GM18526 (cell line): Measurements from ENCODE around the gene CALM1.

Experiments
- POLR2A ChIP-seq: IDR thresholded peaks from 3 replicates; pipeline ENCODE4 v1.6.1; 2011; ENCODE audit not compliant: insufficient read length; ENCODE audit errors: extremely low read depth

CALM1 gene

DNA sequence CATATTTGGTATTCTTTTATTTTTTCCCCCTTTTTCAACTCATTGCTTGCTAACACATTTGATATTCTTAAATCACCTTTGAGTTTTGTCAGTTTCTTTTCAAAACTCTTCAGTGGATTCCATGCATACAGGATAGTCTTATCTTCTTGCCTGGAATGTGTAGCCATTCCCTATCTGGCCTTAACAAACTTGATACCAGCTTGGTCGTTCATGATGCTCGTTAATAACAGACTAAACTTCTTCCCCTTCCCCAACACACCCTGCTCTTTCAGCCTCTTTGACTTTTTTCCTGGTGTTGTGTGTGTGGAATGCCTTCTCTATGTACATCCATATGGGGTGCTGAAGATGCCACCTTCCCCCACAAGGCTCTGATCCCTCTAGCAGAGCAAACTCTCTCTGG, 17.7 kb upstream of the CALM1 start:
- TF ChIP-seq POLR2A = no peak

GRCh38 chr14:90381011-90381786, 15.6 kb upstream of the CALM1 start:
- no peak for TF ChIP-seq POLR2A

DNA sequence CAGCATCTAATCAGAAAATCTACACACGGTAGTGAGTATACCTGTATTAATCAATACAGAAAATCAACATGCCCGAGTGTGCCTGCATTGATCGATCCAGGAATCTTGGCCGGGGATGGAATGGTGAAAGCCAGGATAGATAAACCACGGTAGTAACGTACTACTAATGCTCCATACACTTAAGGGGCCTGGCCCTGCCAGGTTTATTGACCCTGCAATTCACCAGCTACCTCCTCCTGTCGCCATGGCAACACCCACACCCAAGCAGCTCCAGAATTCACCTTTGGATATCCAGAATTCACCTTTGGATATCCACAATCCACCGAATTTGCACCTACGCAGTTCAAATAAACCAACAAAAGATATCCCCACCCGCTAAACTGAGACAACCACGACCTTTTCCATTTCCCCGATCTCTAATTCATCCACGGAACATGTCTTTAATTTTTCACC, 14.8 kb upstream of the CALM1 start:
- no peak for TF ChIP-seq POLR2A

DNA sequence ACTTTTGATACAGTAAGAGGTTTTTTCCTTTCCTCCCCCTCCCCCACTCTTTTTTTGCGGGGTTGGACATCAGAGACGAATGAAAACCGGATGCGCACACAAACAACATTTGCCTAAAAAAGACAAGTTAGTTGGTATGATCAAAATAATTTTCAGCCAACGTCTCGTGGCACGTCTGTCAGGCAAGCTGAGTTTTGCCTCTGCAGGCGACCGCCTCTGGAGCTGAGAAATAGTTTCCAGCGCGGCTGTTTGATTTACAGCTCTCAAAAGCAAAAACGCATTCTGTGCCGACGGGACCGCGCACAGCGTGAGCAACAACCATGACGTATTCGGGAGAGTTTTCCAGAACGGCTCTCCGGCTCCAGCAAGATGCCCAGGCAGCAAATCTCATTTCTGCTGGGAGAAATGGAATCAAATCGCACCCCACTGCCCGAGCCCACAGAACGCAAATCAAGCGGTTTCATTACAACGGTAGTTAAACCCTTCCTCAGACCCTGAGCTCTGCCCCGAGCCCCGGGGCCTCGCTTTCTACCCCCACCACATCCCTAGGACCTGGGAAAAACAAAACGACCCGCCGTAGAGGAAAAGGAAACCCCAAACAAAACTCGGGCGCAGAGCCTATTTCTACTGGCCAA, 14.2 kb upstream of the CALM1 start:
- no peak for TF ChIP-seq POLR2A

GRCh38 chr14:90383126-90383730, 13.6 kb upstream of the CALM1 start:
- peak; percentile 93 for TF ChIP-seq POLR2A

DNA sequence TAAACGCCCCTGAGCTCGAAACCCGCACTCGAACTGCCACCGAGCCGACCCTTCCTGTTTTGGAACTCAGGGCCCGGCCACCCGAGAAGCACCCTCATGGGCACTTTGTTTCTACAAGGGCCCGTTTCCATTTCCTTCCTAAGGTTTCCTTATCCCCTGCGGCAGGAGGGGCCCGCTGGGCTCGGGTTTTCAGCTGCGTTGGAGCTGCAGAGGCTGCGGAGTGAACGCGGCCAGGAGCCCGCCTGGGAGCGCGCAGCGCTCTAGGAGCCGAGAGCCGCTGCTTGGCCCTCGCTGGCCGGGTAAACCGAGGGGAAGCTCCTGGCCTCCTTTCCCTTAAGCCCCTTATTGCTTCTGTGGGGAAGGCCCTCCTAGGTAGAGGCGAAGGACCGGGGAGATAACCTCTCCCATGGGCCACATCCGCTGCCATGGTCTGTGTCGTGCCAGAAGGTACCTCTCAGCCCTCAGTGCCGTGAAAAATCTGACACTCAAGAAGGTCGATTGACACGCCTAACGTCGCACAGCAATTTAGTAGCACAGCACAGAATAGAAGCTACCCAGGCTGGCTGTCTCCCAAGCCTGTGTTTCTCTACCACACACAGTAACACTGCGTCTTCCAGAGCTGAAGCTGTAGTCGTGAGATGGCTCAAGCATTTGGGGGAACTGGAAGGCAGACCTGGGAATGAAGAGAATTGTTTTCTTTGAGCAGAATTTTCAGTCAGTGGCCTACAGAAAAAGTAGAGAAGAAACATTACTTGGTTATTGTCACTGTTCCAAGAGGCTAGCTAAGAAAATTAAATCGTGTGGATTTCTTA, 12.9 kb upstream of the CALM1 start:
- TF ChIP-seq POLR2A = no peak

- no peak for TF ChIP-seq POLR2A
Observed at GRCh38 chr14:90384543-90384911, 12.3 kb upstream of the CALM1 start.

DNA sequence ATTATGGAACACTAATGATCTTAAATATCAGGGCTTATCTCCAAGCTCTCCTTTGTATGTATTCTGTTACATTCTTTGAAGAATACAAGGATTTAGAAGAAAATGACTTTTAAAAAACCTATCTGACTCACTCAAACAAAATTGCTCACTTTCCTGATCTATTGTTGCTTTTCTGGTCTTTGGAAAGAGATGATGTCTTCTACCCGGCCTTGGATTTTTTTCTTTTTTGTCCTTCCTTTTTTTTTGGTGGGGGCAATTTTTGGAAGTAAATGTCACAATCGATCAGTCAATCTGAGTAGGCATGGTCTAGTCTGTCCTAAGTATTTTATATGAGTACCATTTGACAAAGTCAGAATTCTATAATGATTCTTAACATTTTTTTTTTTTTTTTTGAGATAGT, 10.5 kb upstream of the CALM1 start:
- no peak for TF ChIP-seq POLR2A

GRCh38 chr14:90387206-90387760, 9.5 kb upstream of the CALM1 start:
- no peak for TF ChIP-seq POLR2A

- no peak for TF ChIP-seq POLR2A
Observed at GRCh38 chr14:90388437-90388836, 8.4 kb upstream of the CALM1 start.

DNA sequence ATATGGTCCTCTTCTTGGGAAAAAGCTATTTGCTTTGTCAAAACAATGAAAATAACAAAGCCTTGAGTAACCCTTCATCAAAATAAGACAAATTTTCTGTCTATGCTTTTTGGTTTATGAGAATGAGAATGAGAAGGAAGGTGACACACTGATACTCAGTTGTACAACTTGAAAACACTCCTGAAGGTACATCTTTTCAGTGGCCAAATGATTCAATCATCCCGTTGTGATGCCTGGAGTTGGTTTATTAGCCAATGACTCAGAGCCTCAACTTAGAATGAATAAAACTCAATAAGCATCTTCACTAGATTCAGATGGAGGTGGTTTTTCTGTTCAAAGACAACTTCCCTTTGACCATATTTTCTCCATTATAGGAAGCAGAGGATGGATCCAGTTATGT, 7.8 kb upstream of the CALM1 start:
- TF ChIP-seq POLR2A = no peak

GRCh38 chr14:90393966-90394365, 2.9 kb upstream of the CALM1 start:
- no peak for TF ChIP-seq POLR2A

DNA sequence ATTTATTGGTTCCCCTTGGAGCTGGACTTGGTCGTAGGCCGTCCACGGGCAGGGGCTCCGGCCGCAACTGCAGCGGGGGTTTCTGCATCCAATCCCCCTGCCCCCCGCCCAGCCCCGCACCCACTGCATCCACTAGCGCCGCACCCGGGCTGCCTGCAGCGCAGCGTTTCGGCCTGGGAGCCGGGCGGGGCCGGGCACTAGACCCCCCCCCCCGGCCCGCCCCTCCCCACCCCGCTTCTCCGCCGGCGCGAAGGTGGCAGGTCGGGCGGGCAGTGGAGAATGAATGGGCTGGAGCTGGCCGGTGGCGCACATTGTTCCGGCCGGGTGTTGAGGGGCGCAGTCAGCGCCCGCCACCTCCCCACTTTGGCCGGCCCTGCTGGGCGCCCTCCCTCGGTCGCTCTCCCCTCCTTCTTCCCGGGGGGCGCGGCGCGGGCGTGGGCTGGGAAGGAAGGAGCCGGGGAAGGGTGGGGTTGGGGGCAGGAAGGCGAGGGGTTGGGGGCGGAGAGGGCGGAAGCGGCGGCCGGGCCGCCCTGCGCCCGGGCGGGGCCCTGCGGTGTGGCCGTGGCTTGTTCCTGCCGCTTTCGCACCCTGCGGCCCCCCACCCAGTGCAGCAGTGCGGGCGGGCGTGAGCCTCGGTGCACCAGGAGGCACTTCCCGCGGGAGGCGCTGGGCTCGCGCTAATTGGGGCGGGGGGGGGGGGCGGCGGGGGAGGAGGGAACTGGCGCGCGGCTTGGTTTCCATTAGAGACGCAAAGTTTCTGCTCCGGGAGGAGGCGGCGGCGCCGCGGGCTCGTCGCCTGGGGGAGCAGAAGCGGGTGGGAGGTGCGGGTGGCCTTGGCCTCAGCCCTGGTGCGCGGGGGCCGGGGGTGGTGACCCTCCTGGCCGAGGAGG, 841 bp downstream of the CALM1 start:
- no peak for TF ChIP-seq POLR2A

- peak; percentile 17 for TF ChIP-seq POLR2A
Observed at GRCh38 chr14:90398315-90398839, 1.5 kb downstream of the CALM1 start.
